Adrenal gland (tissue), 5 donors: ENCODE data around the gene TRPV4.

Experiments used
- POLR2A ChIP-seq, 2 donors: fragments of 450-650 bp; IDR thresholded peaks; one replicate each; pipeline ENCODE4 v1.6.1; 2017; ENCODE audit warnings: antibody characterized with exemption in 2 of 2, mild to moderate bottlenecking in 2 of 2, moderate library complexity in 1 of 2
- TF ChIP-seq, protein P1 (sequence below), 6 experiments: fragments of 450-650 bp in 4 of 6; fragments of 200-600 bp in 2 of 6; sonication (generic) in 1 of 6; IDR thresholded peaks; 1 replicate in 5 of 6; 2 replicates in 1 of 6; pipeline versions ENCODE4 v1.5.1 to v1.8.0; 2016 to 2021; ENCODE audit warnings: antibody characterized with exemption in 6 of 6, mild to moderate bottlenecking in 2 of 6, moderate library complexity in 1 of 6
- donor health status: DM: no; HTN: no; CAD: no.

- TF ChIP-seq, protein P1, sequence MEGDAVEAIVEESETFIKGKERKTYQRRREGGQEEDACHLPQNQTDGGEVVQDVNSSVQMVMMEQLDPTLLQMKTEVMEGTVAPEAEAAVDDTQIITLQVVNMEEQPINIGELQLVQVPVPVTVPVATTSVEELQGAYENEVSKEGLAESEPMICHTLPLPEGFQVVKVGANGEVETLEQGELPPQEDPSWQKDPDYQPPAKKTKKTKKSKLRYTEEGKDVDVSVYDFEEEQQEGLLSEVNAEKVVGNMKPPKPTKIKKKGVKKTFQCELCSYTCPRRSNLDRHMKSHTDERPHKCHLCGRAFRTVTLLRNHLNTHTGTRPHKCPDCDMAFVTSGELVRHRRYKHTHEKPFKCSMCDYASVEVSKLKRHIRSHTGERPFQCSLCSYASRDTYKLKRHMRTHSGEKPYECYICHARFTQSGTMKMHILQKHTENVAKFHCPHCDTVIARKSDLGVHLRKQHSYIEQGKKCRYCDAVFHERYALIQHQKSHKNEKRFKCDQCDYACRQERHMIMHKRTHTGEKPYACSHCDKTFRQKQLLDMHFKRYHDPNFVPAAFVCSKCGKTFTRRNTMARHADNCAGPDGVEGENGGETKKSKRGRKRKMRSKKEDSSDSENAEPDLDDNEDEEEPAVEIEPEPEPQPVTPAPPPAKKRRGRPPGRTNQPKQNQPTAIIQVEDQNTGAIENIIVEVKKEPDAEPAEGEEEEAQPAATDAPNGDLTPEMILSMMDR (IDR thresholded peaks at IDR 0.05) = no peak
- TF ChIP-seq POLR2A (IDR thresholded peaks at IDR 0.05) = no peak
Measured at GRCh38 chr12:109783965-109784244, 49.3 kb downstream of the TRPV4 start.
